LoVo (cell line): ENCODE measurements around the gene GNAO1.
"Not testable (repeated sequence)": the region's sequence is repeated elsewhere in the genome, so short reads cannot be mapped to it uniquely, and the experiment has no call there.

Source experiments
- DNase-seq: peaks from one replicate; pipeline ENCODE4 v3.0.0-alpha.2; 2016; ENCODE audit warnings: low spot score

Gene GNAO1

GRCh38 chr16:56365552-56365951 lies 174.3 kb downstream of the GNAO1 start:
- DNase-seq: no peak

GRCh38 chr16:56366945-56367344 lies 175.7 kb downstream of the GNAO1 start:
- DNase-seq: no peak

GRCh38 chr16:56367764-56368163 lies 176.5 kb downstream of the GNAO1 start:
- no peak for DNase-seq

- no peak for DNase-seq
These were observed 177.3 kb downstream of the GNAO1 start for GRCh38 chr16:56368545-56368944.

- DNase-seq: no peak
These were observed 177.9 kb downstream of the GNAO1 start for GRCh38 chr16:56369202-56369601.

GRCh38 chr16:56370185-56370874 lies 179.0 kb downstream of the GNAO1 start:
- DNase-seq: no peak

GRCh38 chr16:56370875-56371659 lies 179.8 kb downstream of the GNAO1 start:
- DNase-seq: no peak

GRCh38 chr16:56371660-56371937 lies 180.3 kb downstream of the GNAO1 start:
- DNase-seq: no peak

- DNase-seq: no peak
These were observed 180.8 kb downstream of the GNAO1 start for GRCh38 chr16:56372013-56372634.

- no peak for DNase-seq
These were observed 181.7 kb downstream of the GNAO1 start for GRCh38 chr16:56373003-56373402.

GRCh38 chr16:56375792-56376191 lies 184.5 kb downstream of the GNAO1 start:
- not testable (repeated sequence) for DNase-seq

GRCh38 chr16:56379044-56379443 lies 187.8 kb downstream of the GNAO1 start:
- DNase-seq: not testable (repeated sequence)

GRCh38 chr16:56380778-56381485 lies 189.6 kb downstream of the GNAO1 start:
- not testable (repeated sequence) for DNase-seq

- DNase-seq: no peak
These were observed 191.2 kb downstream of the GNAO1 start for GRCh38 chr16:56382459-56382858.

GRCh38 chr16:56382901-56383355 lies 191.6 kb downstream of the GNAO1 start:
- DNase-seq: no peak

- DNase-seq: no peak
These were observed 192.9 kb downstream of the GNAO1 start for GRCh38 chr16:56384074-56384721.

- DNase-seq: no peak
These were observed 196.1 kb downstream of the GNAO1 start for GRCh38 chr16:56387396-56387795.

GRCh38 chr16:56388209-56388608 lies 196.9 kb downstream of the GNAO1 start:
- DNase-seq: no peak

- DNase-seq: no peak
These were observed 198.3 kb downstream of the GNAO1 start for GRCh38 chr16:56389554-56389953.

- not testable (repeated sequence) for DNase-seq
These were observed 205.4 kb downstream of the GNAO1 start for GRCh38 chr16:56396724-56397123.

- no peak for DNase-seq
These were observed 207.8 kb downstream of the GNAO1 start for GRCh38 chr16:56399047-56399446.

- no peak for DNase-seq
These were observed 208.2 kb downstream of the GNAO1 start for GRCh38 chr16:56399486-56399885.
